Mesothelial cell of epicardium (in vitro differentiated cells): ENCODE data around the gene MPPED1. TPM values are rescaled to one million over a fixed set of nuclear protein-coding genes. Genes with fewer than 3 reads are reported as not detected.

Experiments
- DNase-seq, 2 experiments: peaks; one replicate each; pipeline ENCODE4 v3.0.0; 2021; ENCODE audit warnings: low spot score in 2 of 2; ENCODE audit not compliant: unreplicated experiment in 2 of 2
- H3K27ac Mint-ChIP-seq: 2 replicates; pipeline ENCODE4 v1.8.0; 2021; ENCODE audit warnings: mixed read lengths
- H3K27me3 Mint-ChIP-seq: 2 replicates; pipeline ENCODE4 v1.8.0; 2021; ENCODE audit warnings: low read depth, mixed read lengths
- H3K36me3 Mint-ChIP-seq: 2 replicates; pipeline ENCODE4 v1.8.0; 2021; ENCODE audit warnings: mixed read lengths
- H3K4me1 Mint-ChIP-seq: 2 replicates; pipeline ENCODE4 v1.8.0; 2021; ENCODE audit warnings: mixed read lengths
- H3K4me3 Mint-ChIP-seq: 2 replicates; pipeline ENCODE4 v1.8.0; 2021; ENCODE audit warnings: mild to moderate bottlenecking, moderate library complexity, mixed read lengths
- H3K9me3 Mint-ChIP-seq: 2 replicates; pipeline ENCODE4 v1.8.0; 2021; ENCODE audit warnings: mixed read lengths
- total RNA-seq: library from RNA; stranded (reverse); gene quantifications from 3 replicates; pipeline ENCODE4 v1.2.1, GENCODE V29; 2021
- TF ChIP-seq, protein P1 (sequence below): fragments of 200-600 bp; sonication (generic); IDR thresholded peaks from one replicate; pipeline ENCODE4 v1.5.0; 2021; ENCODE audit warnings: antibody characterized with exemption; ENCODE audit not compliant: unreplicated experiment

MPPED1 gene
- total RNA-seq, 1 donor from 2014 or later, result 0.76 TPM

DNA sequence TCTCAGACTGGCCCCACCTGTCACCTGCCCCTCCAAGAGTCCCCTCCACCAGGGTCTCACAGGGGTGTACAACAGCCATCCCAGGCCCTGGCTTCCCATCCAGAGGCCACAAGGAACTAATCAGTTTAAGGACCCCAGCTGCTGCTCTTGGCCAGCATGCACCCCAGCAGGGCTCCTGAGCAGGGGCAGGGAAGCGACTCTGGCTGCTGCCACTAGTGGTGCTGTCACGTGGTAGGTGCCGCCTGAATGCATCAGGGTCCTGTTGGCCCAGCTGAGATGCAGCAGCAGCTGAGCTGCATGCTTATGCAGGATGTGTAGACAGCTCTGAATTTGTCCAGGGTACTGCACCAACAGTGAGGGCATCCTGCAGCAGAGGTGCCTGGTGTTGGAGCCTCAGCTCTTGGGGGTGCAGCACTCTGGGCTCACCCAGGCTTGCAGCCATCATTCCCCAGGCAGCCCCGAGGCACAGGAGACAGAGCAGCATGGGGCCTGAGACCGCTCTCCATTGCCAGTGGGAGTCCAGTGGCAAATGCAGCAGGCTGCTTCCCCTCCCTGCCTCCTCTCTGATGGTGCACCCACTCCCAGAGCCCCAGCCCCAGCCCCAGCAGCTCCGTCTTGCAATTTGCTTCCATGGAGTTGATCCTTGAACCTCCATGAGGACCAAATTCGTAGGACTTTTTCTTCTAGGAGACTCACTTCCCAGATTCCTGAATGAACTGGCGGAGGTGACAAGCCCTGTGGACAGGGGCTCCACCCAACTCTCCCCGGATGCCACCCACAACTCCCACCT lies 98.7 kb downstream of the MPPED1 start:
- TF ChIP-seq, protein P1, sequence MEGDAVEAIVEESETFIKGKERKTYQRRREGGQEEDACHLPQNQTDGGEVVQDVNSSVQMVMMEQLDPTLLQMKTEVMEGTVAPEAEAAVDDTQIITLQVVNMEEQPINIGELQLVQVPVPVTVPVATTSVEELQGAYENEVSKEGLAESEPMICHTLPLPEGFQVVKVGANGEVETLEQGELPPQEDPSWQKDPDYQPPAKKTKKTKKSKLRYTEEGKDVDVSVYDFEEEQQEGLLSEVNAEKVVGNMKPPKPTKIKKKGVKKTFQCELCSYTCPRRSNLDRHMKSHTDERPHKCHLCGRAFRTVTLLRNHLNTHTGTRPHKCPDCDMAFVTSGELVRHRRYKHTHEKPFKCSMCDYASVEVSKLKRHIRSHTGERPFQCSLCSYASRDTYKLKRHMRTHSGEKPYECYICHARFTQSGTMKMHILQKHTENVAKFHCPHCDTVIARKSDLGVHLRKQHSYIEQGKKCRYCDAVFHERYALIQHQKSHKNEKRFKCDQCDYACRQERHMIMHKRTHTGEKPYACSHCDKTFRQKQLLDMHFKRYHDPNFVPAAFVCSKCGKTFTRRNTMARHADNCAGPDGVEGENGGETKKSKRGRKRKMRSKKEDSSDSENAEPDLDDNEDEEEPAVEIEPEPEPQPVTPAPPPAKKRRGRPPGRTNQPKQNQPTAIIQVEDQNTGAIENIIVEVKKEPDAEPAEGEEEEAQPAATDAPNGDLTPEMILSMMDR, result no peak
- no peak for DNase-seq
- Mint-ChIP-seq H3K4me3 (no peak overlapping the region), H3K36me3 (no peaks in the 10 kb centered on the region), H3K9me3 (no peaks in the 10 kb centered on the region), H3K27me3 (no peaks in the 10 kb centered on the region), H3K27ac (no peak overlapping the region), H3K4me1 (no peaks in the 10 kb centered on the region)

DNA sequence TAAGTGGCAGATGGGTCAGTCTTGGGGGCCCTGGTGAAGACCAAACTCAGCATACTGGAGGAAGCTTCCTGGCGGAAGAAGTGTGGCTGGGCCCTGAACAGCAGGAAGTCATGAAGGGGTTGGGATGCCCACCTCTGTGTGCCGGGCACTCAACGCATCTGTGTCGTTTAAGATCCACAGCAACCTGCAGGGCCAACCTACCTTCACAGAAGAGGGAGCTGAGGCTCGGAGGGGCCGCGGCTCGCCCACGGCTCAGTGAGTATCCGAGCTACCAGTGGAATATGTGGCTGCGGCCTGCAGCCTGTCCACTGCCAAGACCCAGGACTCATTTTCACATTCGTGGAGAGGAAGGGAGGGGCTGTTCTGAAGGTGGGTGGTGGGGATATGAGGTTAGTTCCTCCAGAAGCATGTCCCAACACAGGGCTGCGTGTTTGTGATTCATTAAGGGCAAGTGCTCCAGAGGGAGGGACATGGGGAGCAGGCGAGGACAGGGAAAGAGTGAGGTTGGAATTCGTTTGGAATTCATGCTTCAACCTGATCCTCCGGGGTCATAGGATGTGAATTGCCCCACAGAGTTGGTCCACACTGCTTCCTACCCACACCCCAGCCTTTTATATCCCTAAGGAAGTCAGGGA lies 99.6 kb downstream of the MPPED1 start:
- Mint-ChIP-seq H3K9me3 (no peaks in the 10 kb centered on the region), H3K27ac (no peak overlapping the region), H3K27me3 (peaks cover 1% of the 10 kb centered on the region), H3K4me1 (no peaks in the 10 kb centered on the region), H3K4me3 (no peak overlapping the region), H3K36me3 (no peaks in the 10 kb centered on the region)
- no peak for DNase-seq
- TF ChIP-seq, protein P1, result no peak

DNA sequence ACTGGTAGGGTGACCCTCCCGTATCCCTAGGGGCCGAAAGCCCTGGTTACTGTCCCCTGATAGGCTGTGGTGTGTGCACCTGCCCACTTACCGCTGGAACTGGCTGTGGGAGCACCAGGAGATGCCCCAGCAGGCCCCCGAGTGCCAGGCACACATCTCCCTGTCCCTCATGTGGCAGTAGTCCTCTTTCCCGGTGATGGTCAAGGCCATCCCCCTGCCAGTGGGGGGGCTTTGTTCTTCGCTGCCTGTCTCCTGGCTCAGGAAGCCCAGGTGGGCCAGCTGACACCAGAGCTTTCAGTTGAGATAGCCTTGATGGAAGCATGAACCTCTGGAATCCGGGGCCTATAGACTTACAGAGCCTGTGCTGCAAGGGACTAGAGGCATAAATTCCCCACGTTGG lies 100.5 kb downstream of the MPPED1 start:
- peaks cover 4% of the 10 kb centered on the region for H3K27me3 Mint-ChIP-seq
- H3K36me3 Mint-ChIP-seq, result no peaks in the 10 kb centered on the region
- H3K9me3 Mint-ChIP-seq, result no peaks in the 10 kb centered on the region
- no peaks in the 10 kb centered on the region for H3K4me1 Mint-ChIP-seq
- no peak for DNase-seq
- TF ChIP-seq, protein P1, result no peak
- no peak overlapping the region for H3K27ac Mint-ChIP-seq
- H3K4me3 Mint-ChIP-seq, result no peak overlapping the region

DNA sequence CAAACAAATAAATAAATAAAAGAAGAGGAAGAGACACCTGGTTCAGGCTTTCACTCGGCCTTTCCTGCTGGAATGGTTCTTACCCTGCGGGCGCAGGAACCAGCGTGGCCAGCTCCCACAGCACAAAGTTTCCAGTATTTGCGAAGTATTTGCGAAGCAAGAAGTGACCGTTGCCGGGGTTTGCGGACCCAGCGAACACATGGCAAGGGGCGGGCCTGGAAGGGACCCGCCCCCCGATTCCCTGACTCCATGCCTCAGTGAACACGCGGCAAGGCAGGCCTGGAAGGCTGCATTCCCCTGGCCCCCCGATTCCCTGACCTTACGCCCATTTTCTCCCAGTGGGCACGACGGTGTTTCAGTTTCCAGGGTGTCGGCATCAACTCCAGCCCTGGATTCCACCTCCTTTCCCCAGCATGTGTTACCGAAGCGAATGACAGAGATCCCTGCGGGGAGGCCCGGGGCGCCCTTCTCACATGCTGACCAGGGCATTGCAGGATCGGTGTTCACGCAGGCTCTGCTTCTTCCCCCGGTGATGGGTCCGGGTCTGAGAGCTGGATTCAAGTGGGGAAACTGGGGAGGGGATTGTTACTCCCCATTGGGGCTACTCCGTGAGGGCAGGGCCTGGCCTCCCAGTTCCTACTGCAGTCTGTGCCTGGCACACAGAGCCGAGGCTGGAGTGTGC lies 102.8 kb downstream of the MPPED1 start:
- Mint-ChIP-seq H3K9me3 (no peaks in the 10 kb centered on the region), H3K27ac (no peak overlapping the region), H3K36me3 (no peaks in the 10 kb centered on the region), H3K4me3 (no peak overlapping the region), H3K4me1 (no peaks in the 10 kb centered on the region), H3K27me3 (peaks cover 11% of the 10 kb centered on the region)
- TF ChIP-seq, protein P1, result no peak
- DNase-seq, result no peak

DNA sequence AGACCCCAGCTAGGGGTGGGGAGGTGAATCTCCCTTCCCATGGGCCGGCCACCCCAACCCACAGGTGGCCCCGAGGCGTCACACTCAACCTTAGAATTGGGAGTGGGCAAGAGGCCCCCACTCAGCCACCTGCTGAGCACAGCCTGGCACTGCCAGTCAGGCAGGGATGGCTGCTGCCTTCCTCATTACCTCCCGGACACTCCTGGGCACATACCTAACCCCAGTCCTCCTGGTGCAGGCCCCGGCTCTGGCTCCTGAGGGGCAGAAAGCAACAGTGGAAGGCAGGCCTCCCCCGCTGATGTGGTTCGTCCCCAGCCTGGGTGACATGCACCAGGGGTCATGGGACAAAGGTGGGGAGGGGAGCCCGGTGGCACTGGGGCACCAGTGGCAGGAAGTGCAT lies 103.6 kb downstream of the MPPED1 start:
- H3K4me1 Mint-ChIP-seq, result no peaks in the 10 kb centered on the region
- H3K4me3 Mint-ChIP-seq, result no peak overlapping the region
- H3K36me3 Mint-ChIP-seq, result no peaks in the 10 kb centered on the region
- peaks cover 16% of the 10 kb centered on the region for H3K27me3 Mint-ChIP-seq
- DNase-seq, result no peak
- TF ChIP-seq, protein P1, result no peak
- H3K27ac Mint-ChIP-seq, result no peak overlapping the region
- no peaks in the 10 kb centered on the region for H3K9me3 Mint-ChIP-seq
